Ishikawa (cell line): ENCODE data around the gene TNS3.

Source experiments
- CREB1 ChIP-seq: IDR thresholded peaks from 2 replicates; pipeline ENCODE4 v1.6.1; 2012; ENCODE audit warnings: low read depth
- EGR1 ChIP-seq: IDR thresholded peaks from 2 replicates; pipeline ENCODE4 v1.6.1; 2012
- RAD21 ChIP-seq: IDR thresholded peaks from 2 replicates; pipeline ENCODE4 v1.6.1; 2012; ENCODE audit warnings: low read depth
- ZBTB7A ChIP-seq: IDR thresholded peaks from 2 replicates; pipeline ENCODE4 v1.6.1; 2012; ENCODE audit warnings: low read depth
- TF ChIP-seq, protein P1 (sequence below): IDR thresholded peaks from 2 replicates; pipeline ENCODE4 v1.6.1; 2012

DNA sequence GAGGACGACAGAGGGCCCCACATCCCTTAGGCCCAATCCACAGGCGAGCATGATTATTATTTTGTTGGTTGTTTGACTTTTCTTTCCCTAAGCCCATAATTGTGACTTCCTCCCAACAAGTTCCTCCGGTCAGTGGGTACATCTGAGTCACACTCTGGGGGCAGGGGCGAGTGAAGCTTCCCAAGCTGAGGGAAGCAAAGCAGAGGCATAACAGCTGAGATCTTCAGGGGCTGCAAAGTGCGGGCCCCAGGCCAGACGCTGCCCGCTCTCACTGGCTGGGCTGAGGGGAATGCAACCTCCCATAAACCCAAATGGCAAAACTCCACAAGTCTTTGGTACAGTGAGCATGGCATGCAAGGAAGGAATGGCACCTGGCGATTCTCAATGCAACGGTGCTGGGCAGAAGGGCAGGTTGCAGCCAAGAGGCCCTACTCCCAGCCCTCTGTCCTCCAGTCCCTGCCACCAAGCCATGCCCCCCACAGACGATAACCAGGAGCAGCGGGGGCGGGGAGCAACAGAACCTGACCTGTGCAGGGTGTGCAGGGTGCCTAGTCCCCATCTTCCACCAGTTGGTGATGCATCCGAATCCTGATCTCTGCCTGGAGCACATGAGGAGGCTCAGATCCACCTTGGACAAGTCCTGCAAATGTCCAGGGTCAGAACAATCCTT is 25.3 kb downstream of the TNS3 start:
- TF ChIP-seq, protein P1, sequence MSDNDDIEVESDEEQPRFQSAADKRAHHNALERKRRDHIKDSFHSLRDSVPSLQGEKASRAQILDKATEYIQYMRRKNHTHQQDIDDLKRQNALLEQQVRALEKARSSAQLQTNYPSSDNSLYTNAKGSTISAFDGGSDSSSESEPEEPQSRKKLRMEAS, result no peak
- TF ChIP-seq CREB1 (no peak), RAD21 (no peak), ZBTB7A (no peak), EGR1 (no peak)
